ENCODE data around the gene SLC39A7.
A peak's percentile ranks its signal among the peaks of the same experiment; 100 is the strongest.
"Not testable (repeated sequence)": the region's sequence is repeated elsewhere in the genome, so short reads cannot be mapped to it uniquely, and the experiment has no call there.

The SLC39A7 gene

GRCh38 chr6:33205191-33206026, 4.7 kb downstream of the SLC39A7 start:
- DNase-seq (ENCODE audit: low read depth) = no peak

DNA sequence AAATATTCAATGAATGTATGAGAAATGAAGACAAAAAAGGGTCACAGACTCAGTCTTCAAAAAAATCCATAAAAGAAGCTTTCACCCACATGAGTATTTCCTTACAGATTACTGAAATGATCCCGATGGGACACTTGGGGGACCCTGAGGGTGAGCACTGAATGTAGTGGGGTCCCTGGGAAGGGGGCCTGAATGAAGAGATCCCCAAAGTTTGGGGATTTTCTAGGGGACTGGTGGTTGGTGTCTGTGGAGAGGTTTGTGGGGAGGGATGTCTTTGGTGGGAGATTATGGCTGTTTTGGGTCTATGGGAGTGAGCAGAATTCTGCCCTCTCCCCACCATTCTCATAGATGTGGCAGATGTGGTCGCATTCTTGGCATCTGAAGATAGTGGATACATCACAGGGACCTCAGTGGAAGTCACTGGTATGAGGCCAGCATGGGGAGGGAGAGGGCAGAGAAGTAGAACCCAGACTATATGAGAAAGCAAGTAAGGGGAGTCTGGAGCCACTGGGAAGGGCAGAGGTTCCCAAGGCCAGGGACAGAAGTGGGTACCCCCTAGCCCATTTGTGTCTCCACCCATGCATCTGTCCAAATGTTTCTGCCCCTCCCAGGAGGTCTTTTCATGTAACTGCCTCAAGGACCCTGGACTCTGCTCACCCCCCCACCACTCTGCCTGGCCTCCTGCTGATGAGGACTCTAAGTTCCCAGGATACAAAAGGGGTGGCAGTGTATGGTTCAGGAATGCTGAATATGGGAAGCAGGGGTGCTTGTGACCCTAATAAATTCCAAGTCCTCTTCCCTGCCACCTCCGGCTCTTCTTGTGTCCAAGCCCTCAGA, 5.6 kb downstream of the SLC39A7 start:
- DNase-seq (ENCODE audit: low read depth) = no peak

GRCh38 chr6:33206864-33207551, 6.3 kb downstream of the SLC39A7 start:
- no peak for DNase-seq (ENCODE audit: low read depth)

DNA sequence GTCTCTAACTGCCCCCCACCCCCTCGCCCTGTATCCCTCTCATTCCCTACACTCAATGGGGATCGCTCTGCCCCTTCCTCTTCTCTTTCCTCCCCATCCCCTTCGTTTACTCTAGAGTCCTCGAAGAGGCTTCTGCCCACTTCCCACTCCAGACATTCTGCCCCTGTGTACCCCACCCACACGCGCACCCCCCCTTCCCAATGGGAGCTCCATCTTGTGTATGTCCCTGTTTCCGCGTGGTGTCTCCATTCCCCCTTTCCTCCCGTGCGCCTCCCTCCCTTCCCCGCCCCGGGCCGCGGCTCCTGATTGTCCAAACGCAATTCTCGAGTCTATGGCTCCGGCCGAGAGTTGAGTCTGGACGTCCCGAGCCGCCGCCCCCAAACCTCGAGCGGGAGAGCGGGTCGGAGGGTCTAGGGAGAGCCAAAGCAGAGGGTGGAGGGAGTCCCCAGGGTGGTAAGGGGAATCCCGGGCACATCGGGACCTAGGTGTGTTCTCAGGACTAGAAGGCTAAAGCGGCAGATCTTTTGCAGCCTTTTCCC, 7.0 kb downstream of the SLC39A7 start:
- DNase-seq (ENCODE audit: low read depth) = no peak

GRCh38 chr6:33208091-33208967, 7.7 kb downstream of the SLC39A7 start, which contains the start of gene RING1:
Gene RING1 (plus strand): TSS chr6:33208500. CDS start chr6:33208823, 323 bp downstream.
- peak; percentile 79 for DNase-seq (ENCODE audit: low read depth)

- no peak for DNase-seq (ENCODE audit: low read depth)
Measured at GRCh38 chr6:33209856-33210255, 9.2 kb downstream of the SLC39A7 start.

- no peak for DNase-seq (ENCODE audit: low read depth)
Measured at GRCh38 chr6:33211136-33211535, 10.5 kb downstream of the SLC39A7 start.

GRCh38 chr6:33211666-33212422, 11.2 kb downstream of the SLC39A7 start:
- DNase-seq (ENCODE audit: low read depth) = no peak

DNA sequence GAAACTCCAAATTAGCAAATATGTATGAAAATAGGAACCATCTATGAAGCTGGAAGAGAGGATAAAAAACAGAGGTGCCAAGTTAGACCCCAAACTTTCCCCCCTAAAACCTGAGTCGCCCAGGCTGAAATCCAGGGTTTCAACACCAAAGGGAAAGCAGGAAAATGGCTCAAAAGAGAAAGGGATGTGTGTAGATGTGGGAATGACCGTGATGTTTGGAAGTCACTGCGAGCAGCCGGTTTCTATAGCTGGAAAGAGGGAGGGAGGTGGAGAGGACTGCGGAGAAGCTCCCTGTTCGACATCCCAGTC, 12.1 kb downstream of the SLC39A7 start:
- DNase-seq (ENCODE audit: low read depth) = no peak

GRCh38 chr6:33213166-33213988, 12.7 kb downstream of the SLC39A7 start:
- DNase-seq (ENCODE audit: low read depth) = no peak

GRCh38 chr6:33213989-33214335, 13.3 kb downstream of the SLC39A7 start:
- no peak for DNase-seq (ENCODE audit: low read depth)

DNA sequence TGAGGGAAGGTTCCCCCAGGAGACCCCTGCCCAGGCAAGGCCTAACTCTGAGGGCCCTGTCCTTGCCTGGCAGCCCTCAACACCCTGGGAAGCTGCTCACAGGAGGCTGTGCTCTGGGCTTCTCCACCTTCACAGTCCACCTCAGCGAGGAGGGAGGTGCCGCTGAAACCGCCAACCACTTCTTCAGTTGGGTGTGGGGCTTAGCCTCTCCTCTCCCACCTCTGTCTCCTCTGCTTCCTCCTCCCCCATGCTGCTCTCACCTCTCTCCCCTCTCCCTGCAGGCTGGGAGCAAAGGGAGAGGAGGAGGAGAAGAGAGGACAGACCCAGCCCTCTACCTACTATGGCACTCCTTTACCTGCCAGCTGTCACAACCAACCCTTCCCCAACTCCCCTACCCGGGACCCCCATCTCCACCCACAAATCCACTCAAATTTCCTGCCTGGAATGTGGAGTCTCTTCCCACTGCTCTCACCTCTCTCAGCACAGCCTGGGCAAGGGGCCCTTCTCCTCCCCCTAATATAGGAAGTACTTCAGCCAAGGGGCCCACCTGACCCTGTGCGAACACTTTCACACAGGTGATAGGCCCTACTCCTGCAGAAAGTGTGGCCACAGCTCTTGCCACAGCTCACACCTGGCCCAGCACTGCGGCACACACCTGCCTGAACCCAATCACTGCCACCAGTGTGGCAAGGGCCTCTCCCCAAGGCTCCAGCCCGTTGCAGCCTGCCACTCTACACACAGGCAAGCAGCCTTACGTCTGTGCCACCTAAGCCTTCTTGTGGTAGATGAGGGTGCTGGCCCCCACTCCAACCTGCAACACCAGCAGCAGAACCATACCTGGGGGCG, 14.8 kb downstream of the SLC39A7 start:
- DNase-seq (ENCODE audit: low read depth) = no peak

DNA sequence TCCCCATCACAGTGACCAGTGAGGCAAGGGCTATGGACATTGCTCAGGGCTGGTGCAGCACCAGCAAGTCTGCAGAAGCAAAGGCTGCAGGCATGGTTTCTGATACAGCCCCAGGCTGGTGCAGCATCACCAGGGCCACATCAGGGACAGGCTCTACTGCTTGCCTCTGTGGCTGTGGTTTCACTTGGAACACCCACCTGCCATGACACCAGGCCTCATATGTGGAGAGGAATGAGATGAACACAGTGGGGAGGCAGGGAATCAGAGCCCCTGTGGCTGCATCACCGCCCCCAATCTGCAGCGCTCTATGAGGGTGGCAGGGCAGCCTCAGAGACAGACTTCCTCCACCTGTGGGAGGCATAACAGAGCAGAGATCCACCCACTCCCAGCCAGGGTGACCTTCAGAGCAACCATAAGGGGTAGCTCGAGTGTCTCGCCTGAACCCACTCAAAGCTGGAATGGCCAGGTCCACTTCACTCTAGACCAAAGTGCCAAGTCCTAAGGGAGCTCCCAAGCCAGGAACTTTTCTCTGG, 15.5 kb downstream of the SLC39A7 start:
- no peak for DNase-seq (ENCODE audit: low read depth)

DNA sequence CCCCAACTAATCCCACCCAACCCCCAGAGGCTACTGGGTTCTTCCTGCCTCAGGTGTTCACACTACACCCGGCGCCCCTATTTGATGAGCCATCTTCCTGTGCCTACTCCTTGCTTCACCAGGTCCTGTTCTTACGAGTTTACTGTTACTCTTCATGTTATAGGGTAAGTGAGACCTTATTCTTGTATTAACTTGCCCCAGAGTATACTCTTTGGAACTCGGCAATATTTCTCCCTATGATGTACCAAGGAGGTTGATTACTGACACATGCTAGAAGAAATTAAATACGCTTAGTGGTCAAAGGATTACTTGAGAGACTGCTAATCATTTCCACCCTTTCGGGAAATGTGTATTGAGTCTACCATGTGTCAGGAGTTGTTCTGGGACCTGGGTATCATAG, 16.6 kb downstream of the SLC39A7 start:
- DNase-seq (ENCODE audit: low read depth) = no peak

DNA sequence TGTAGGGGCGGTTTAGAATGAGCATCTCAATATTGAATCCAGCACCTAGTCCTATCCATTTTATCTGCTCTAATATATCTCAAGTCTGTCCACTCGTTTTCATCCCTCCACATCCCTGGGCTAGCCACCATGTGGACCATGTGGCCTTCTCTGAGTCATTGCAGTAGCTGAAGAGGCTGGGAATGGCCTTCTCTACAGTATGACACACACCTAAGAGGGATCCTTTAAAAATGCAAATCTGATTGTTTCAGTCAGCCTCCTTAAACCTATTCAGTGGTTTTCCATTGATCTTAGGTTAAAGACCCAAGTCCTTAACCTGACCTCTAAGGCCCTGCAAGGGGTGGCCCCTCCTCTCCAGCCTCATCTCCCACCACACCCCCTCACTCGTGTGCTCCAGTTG, 17.0 kb downstream of the SLC39A7 start:
- DNase-seq (ENCODE audit: low read depth) = no peak

DNA sequence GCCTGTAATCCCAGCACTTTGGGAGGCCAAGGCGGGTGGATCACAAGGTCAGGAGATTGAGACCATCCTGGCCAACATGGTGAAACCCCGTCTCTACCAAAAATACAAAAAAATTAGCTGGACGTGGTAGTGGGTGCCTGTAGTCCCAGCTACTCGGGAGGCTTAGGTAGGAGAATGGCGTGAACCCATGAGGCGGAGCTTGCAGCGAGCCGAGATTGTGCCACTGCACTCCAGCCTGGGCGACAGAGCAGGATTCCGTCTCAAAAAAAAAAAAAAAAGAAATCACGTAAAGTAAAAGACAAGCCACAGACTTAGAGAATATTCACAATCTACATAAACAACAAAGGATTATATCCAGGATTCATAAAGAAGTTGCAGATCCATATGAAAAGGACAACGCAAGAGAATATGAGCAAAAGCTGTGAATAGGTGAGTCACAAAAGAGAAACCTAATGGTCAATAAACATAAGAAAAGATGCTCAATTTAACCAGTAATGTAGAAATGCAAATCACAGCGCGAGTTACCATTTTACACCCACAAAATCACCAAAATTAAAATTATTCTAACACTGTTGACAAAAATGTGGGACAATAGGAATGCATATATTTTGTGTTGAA, 25.9 kb downstream of the SLC39A7 start:
- not testable (repeated sequence) for DNase-seq (ENCODE audit: low read depth)

GRCh38 chr6:33235221-33235634, 34.6 kb downstream of the SLC39A7 start:
- DNase-seq (ENCODE audit: low read depth) = no peak

- DNase-seq (ENCODE audit: low read depth) = no peak
Measured at GRCh38 chr6:33236328-33236727, 35.7 kb downstream of the SLC39A7 start.

All from T-helper 22 cell (primary cell).